AG09309 (cell line): Measurements from ENCODE around the gene SLC19A3.

Experiments
- DNase-seq: peaks from one replicate; pipeline ENCODE4 v3.0.0-alpha.2; 2010; ENCODE audit warnings: low read depth
- H3K4me3 ChIP-seq: 2 replicates; pipeline ENCODE4 v1.5.1; 2011; ENCODE audit warnings: mild to moderate bottlenecking, low read depth, low read length, moderate library complexity; ENCODE audit not compliant: control insufficient read depth
- CTCF ChIP-seq: IDR thresholded peaks from 2 replicates; pipeline ENCODE4 v1.5.1; 2011; ENCODE audit warnings: mild to moderate bottlenecking, low read depth, low read length, inconsistent platforms; ENCODE audit not compliant: insufficient read depth, control insufficient read depth; ENCODE audit errors: missing control alignments

SLC19A3 gene

DNA sequence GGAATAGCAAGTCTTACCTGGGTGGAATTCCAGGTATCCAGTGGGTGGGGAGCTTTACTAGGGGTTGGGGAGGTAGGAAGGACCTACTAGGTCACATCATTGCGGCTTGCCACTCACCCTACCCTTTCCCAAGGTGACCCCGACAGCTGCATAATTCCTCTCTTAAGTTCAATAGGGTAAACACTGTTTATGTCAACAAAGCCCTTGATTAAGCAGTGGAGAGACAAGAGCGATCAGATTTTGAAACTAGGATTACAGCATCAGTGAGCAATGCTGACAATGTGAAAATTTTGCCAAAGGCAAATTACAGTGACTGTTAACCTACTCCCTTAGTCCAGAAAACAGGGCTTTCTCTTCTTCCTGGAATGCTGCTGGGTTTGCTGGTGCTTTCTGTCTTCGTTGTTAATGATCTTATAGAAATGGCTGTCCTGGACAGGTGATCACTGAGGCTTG is 14.5 kb downstream of the SLC19A3 start:
- H3K4me3 ChIP-seq = no peak overlapping the region
- TF ChIP-seq CTCF = no peak
- no peak for DNase-seq

- DNase-seq = no peak
- H3K4me3 ChIP-seq = no peak overlapping the region
- TF ChIP-seq CTCF = no peak
These were observed 16.3 kb downstream of the SLC19A3 start for GRCh38 chr2:227701556-227701955.

DNA sequence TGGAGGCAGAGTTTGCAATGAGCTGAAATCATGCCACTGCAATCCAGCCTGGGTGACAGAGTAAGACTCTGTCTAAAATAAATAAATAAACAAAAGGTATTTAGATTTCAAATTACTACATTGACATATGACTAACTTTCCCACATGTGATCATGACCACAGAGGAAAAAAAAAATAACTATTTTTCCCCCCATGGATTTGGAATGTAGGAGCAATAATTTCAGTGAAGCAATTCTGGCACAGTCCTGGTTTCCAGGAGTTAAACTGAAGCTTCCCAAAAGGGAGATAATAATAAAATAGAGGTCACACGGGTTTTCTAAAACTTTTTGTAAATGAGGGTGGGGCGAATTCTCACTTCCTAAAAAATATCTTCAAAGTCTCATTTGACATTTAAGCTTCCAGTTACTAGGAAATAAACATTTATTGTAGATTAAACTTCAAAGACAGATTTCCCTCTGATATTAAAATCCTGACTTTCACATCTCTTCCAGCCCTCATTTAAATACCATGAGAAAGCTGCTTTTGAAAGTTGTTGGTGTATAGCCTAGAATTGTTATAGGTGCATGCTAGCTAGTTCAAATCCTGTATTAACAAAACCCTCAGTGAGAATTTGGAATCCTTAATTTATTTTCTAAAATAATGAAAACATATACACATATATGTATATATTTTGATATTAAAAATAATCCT is 20.7 kb downstream of the SLC19A3 start:
- no peak for TF ChIP-seq CTCF
- no peak overlapping the region for H3K4me3 ChIP-seq
- DNase-seq = no peak

DNA sequence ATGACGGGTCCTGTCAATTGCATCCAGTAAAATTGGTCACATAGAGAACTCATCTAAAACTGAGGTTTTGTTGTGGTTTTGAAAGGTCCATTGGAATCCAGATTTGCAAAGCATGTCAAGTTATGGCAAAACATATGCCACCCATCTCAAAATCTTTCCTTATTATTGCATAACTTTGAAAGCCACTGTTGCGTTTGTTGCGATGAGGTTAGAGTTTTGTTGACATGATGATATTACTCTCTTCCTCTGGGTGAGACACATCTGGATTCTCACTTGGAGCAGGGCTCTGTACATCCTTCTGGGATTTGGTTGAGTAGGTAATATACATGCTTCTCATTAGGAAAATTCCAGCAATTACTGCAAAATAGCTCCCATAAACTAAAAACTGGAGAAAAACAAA is 30.6 kb downstream of the SLC19A3 start:
- no peak for DNase-seq
- TF ChIP-seq CTCF = no peak
- H3K4me3 ChIP-seq = no peak overlapping the region

DNA sequence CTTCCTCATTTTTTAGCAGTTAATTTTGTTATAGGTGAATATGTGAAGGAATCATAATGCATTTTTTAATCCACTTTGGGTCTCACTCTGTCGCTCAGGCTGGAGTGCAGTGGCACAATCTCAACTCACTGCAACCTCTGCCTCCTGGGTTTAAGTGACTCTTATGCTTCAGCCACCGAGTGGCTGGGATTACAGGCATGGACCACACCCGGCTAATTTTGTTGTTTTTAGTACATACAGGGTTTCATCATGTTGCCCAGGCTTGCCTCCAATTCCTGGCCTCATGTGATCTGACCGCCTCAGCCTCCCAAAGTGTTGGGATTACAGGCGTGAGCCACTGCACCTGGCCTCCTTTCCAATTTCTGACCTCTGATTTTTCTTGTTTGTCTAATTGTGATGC is 33.6 kb downstream of the SLC19A3 start:
- no peak for DNase-seq
- no peak for TF ChIP-seq CTCF
- no peak overlapping the region for H3K4me3 ChIP-seq

DNA sequence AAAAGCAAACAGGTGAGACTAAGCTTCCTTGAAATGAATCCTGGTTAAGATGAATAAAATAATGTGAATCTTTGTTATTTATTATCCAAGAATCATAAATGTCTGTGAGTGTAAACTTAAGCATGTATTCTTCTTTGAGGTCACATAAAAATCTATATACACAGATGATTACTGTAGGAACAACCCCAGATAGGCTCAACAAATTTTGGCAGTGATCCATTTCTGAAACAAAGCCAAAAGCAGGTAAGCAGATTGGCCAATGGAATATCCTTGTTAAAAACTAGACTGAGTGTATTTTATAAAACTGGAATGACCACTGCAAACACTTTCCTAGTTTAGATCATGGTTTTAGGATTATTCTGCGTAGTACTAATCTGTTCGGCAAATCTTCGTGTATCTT is 39.9 kb downstream of the SLC19A3 start:
- no peak overlapping the region for H3K4me3 ChIP-seq
- no peak for DNase-seq
- no peak for TF ChIP-seq CTCF
